Measurements from ENCODE around the gene TRPV4.

- TF ChIP-seq CTCF (IDR thresholded peaks at IDR 0.05) (no peak), POLR2A (IDR thresholded peaks at IDR 0.05) (no peak)
Measured at GRCh38 chr12:109795023-109795422, 38.2 kb downstream of the TRPV4 start.
